SK-N-SH (cell line): ENCODE measurements around the gene ADGRE3. TPM values are rescaled to one million over a fixed set of nuclear protein-coding genes. Genes with fewer than 3 reads are reported as not detected.

Experiments
- CTCF ChIA-PET: fragments of 300-600, 350-600 bp; formaldehyde crosslinking; extraction: SDS; loops from one replicate; lab custom pipeline; 2021; lab: Yijun Ruan, JAX
- POLR2A ChIA-PET: fragments of 350-600 bp; sonication (Branson Sonifier 250); formaldehyde crosslinking; extraction: SDS; loops from one replicate; lab custom pipeline; 2020; ENCODE audit warnings: antibody characterized with exemption, inconsistent platforms; lab: Yijun Ruan, JAX
- DNase-seq: peaks from one replicate; pipeline ENCODE4 v3.0.0; 2012
- H2AFZ ChIP-seq: fragments of 200-600 bp; sonication (generic); 2 replicates; pipeline ENCODE4 v1.8.1; 2016; ENCODE audit warnings: antibody characterized with exemption, mild to moderate bottlenecking, low read depth
- H3F3A ChIP-seq: fragments of 200-600 bp; sonication (generic); replicated peaks from 2 replicates; pipeline ENCODE3; 2016; ENCODE audit warnings: antibody characterized with exemption, mild to moderate bottlenecking; ENCODE audit not compliant: insufficient read depth
- H3K27ac ChIP-seq, 2 experiments: fragments of 200-500 bp in 1 of 2; fragments of 200-600 bp in 1 of 2; sonication (Bioruptor generic) in 1 of 2; sonication (generic), shearing (Covaris generic) in 1 of 2; 2 replicates each; pipeline versions ENCODE4 v1.5.1 to v1.6.1; 2014 to 2016; ENCODE audit warnings: low read depth in 2 of 2, inconsistent platforms in 1 of 2, low read length in 1 of 2, mild to moderate bottlenecking in 1 of 2, mixed read lengths in 1 of 2
- H3K27me3 ChIP-seq: fragments of 200-600 bp; sonication (generic), shearing (Covaris generic); 2 replicates; pipeline ENCODE4 v1.6.1; 2016; ENCODE audit warnings: mixed run types; ENCODE audit not compliant: insufficient read depth
- H3K36me3 ChIP-seq, 2 experiments: fragments of 200-500 bp in 1 of 2; fragments of 200-600 bp in 1 of 2; sonication (Bioruptor generic) in 1 of 2; sonication (generic) in 1 of 2; replicated peaks in 1 of 2; 2 replicates each; pipeline versions ENCODE3 to v1.5.1; 2014 to 2016; ENCODE audit warnings: low read length in 1 of 2, mild to moderate bottlenecking in 1 of 2; ENCODE audit not compliant: insufficient read depth in 2 of 2, control insufficient read depth in 1 of 2
- H3K4me1 ChIP-seq, 2 experiments: fragments of 200-500 bp in 1 of 2; fragments of 200-600 bp in 1 of 2; sonication (Bioruptor generic) in 1 of 2; sonication (generic), shearing (Covaris generic) in 1 of 2; 2 replicates each; pipeline versions ENCODE4 v1.5.1 to v1.6.1; 2014 to 2016; ENCODE audit warnings: low read depth in 1 of 2, low read length in 1 of 2, mixed run types in 1 of 2; ENCODE audit not compliant: insufficient read depth in 2 of 2, control insufficient read depth in 1 of 2
- H3K4me2 ChIP-seq: fragments of 200-600 bp; sonication (generic), shearing (Covaris generic); 2 replicates; pipeline ENCODE4 v1.6.1; 2017; ENCODE audit warnings: mixed run types
- H3K4me3 ChIP-seq, 2 experiments: fragments of 200-500 bp in 1 of 2; fragments of 200-600 bp in 1 of 2; sonication (Bioruptor generic) in 1 of 2; sonication (generic), shearing (Covaris generic) in 1 of 2; 2 replicates each; pipeline versions ENCODE4 v1.5.1 to v1.8.1; 2014 to 2016; ENCODE audit warnings: low read depth in 2 of 2, inconsistent platforms in 1 of 2, low read length in 1 of 2, mild to moderate bottlenecking in 1 of 2, mixed read lengths in 1 of 2, moderate library complexity in 1 of 2
- H3K79me2 ChIP-seq: fragments of 200-600 bp; sonication (generic); 2 replicates; pipeline ENCODE4 v1.8.1; 2017; ENCODE audit warnings: mild to moderate bottlenecking; ENCODE audit not compliant: insufficient read depth
- H3K9ac ChIP-seq: fragments of 200-600 bp; sonication (generic); 2 replicates; pipeline ENCODE4 v1.6.1; 2017; ENCODE audit warnings: mixed run types
- H3K9me2 ChIP-seq: fragments of 200-600 bp; sonication (generic); 2 replicates; pipeline ENCODE4 v1.6.1; 2017; ENCODE audit warnings: mixed run types
- H3K9me3 ChIP-seq: fragments of 200-600 bp; sonication (generic); 2 replicates; pipeline ENCODE4 v1.6.1; 2017; ENCODE audit warnings: mixed run types, mild to moderate bottlenecking, moderate library complexity
- H4K20me1 ChIP-seq: fragments of 200-600 bp; sonication (generic); 2 replicates; pipeline ENCODE4 v1.6.1; 2017; ENCODE audit warnings: mild to moderate bottlenecking, mixed run types; ENCODE audit not compliant: insufficient read depth
- CTCF ChIP-seq: fragments of 200-600 bp; sonication (generic); IDR thresholded peaks from 2 replicates; pipeline ENCODE4 v1.6.1; 2017; ENCODE audit warnings: antibody characterized with exemption, mild to moderate bottlenecking, moderate library complexity
- ELF1 ChIP-seq: IDR thresholded peaks from 2 replicates; pipeline ENCODE4 v1.4.0; 2012
- GABPA ChIP-seq: IDR thresholded peaks from 2 replicates; pipeline ENCODE4 v1.4.0; 2012; ENCODE audit warnings: low read depth, mild to moderate bottlenecking
- GATA2 ChIP-seq: sonication (generic); formaldehyde crosslinking; IDR thresholded peaks from 2 replicates; pipeline ENCODE4 v1.5.0; 2020; ENCODE audit warnings: mild to moderate bottlenecking, missing genetic modification reagents
- IRF3 ChIP-seq: fragments of 150-350 bp; IDR thresholded peaks from 2 replicates; pipeline ENCODE4 v1.6.1; 2016; ENCODE audit warnings: mild to moderate bottlenecking, low read depth, low read length
- MAX ChIP-seq: IDR thresholded peaks from 2 replicates; pipeline ENCODE4 v1.4.0; 2012; ENCODE audit warnings: low read depth
- MEF2A ChIP-seq: IDR thresholded peaks from 2 replicates; pipeline ENCODE4 v1.4.0; 2012; ENCODE audit warnings: low read depth, borderline replicate concordance
- NFIC ChIP-seq: IDR thresholded peaks from 2 replicates; pipeline ENCODE4 v1.4.0; 2012; ENCODE audit warnings: borderline replicate concordance
- NRF1 ChIP-seq: IDR thresholded peaks from 2 replicates; pipeline ENCODE4 v1.6.1; 2012; ENCODE audit warnings: low read depth, mild to moderate bottlenecking, low read length
- PBX3 ChIP-seq: IDR thresholded peaks from 2 replicates; pipeline ENCODE4; 2012
- REST ChIP-seq: IDR thresholded peaks from 2 replicates; pipeline ENCODE4 v1.6.1; 2012; ENCODE audit warnings: mild to moderate bottlenecking, low read depth, low read length, moderate library complexity
- RXRA ChIP-seq: IDR thresholded peaks from 2 replicates; pipeline ENCODE4 v1.4.0; 2012; ENCODE audit warnings: low read depth, mild to moderate bottlenecking, borderline replicate concordance
- SIN3A ChIP-seq: IDR thresholded peaks from 2 replicates; pipeline ENCODE4 v1.6.1; 2012; ENCODE audit warnings: low read depth, mild to moderate bottlenecking, low read length, moderate library complexity, borderline replicate concordance
- SMC3 ChIP-seq: IDR thresholded peaks from 2 replicates; pipeline ENCODE4 v1.6.1; 2012; ENCODE audit warnings: low read depth, low read length, improper control_type of control experiment
- TAF1 ChIP-seq: IDR thresholded peaks from 2 replicates; pipeline ENCODE4 v1.6.1; 2012; ENCODE audit warnings: low read depth, mild to moderate bottlenecking, low read length, moderate library complexity, borderline replicate concordance
- TCF12 ChIP-seq: IDR thresholded peaks from 2 replicates; pipeline ENCODE4 v1.4.0; 2012
- TEAD4 ChIP-seq: IDR thresholded peaks from 2 replicates; pipeline ENCODE4 v1.4.0; 2012; ENCODE audit warnings: mild to moderate bottlenecking, borderline replicate concordance; ENCODE audit not compliant: insufficient read depth
- USF1 ChIP-seq: IDR thresholded peaks from 2 replicates; pipeline ENCODE4 v1.4.0; 2012; ENCODE audit warnings: low read depth, borderline replicate concordance
- USF2 ChIP-seq: fragments of 150-350 bp; IDR thresholded peaks from 2 replicates; pipeline ENCODE4 v1.6.1; 2017; ENCODE audit warnings: antibody characterized with exemption, low read length, low read depth, borderline replicate concordance
- ZBTB33 ChIP-seq: IDR thresholded peaks from 2 replicates; pipeline ENCODE4 v1.4.0; 2012; ENCODE audit warnings: low read depth, borderline replicate concordance
- WGBS: methylation state at CpG from one replicate; pipeline ENCODE4 v1.1.6; 2017; ENCODE audit warnings: low lambda C conversion rate; 5-methylcytosine and 5-hydroxymethylcytosine counted together
- polyA plus RNA-seq, 3 experiments: library from polyadenylated mRNA; depleted of rRNA; stranded (reverse); fragments of >200 nt; gene quantifications; 2 replicates each; pipeline ENCODE4 v1.2.3, GENCODE V29; 2012

ADGRE3 gene
- polyA plus RNA-seq, 1 of the 3 experiments (the other 2 are of a cell fraction), result not detected

GRCh38 chr19:14629557-14629956 is 45.1 kb downstream of the ADGRE3 start:
- Histone ChIP-seq H3K36me3 (no peaks in the 10 kb centered on the region), H3K9ac (no peak overlapping the region), H3K27me3 (no peaks in the 10 kb centered on the region; the same call in 1 of the 2 replicates), H3K27ac (no peak overlapping the region), H3K79me2 (no peaks in the 10 kb centered on the region), H3K4me2 (no peak overlapping the region)
- ChIA-PET POLR2A (no interaction called here), CTCF (no interaction called here)
- DNase-seq, result no peak
- TF ChIP-seq GATA2 (CRISPR knock-in tag) (no peak), MAX (no peak), TCF12 (no peak), SMC3 (no peak), GABPA (no peak), TAF1 (no peak), CTCF (no peak), TEAD4 (no peak), ELF1 (no peak), IRF3 (no peak), MEF2A (no peak), NFIC (no peak), RXRA (no peak), USF1 (no peak), SIN3A (no peak), ZBTB33 (no peak), NRF1 (no peak), REST (no peak), USF2 (no peak), PBX3 (no peak)
- TF ChIP-seq, all 33 proteins: peak for 0
- Histone ChIP-seq H4K20me1 (no peaks in the 10 kb centered on the region), H3K4me3 (no peak overlapping the region), H3K4me1 (no peaks in the 10 kb centered on the region), H2AFZ (no peak overlapping the region), H3K9me3 (no peaks in the 10 kb centered on the region), H3K9me2 (no peaks in the 10 kb centered on the region), H3F3A (no peaks in the 10 kb centered on the region)
- 7% methylated on average over 1 of the region's 1 CpG for WGBS
